Adrenal gland (tissue), 5 donors: ENCODE data around the gene CAPRIN2.

Experiments
- POLR2A ChIP-seq, 2 donors: fragments of 450-650 bp; IDR thresholded peaks; one replicate each; pipeline ENCODE4 v1.6.1; 2017; ENCODE audit warnings: antibody characterized with exemption in 2 of 2, mild to moderate bottlenecking in 2 of 2, moderate library complexity in 1 of 2
- TF ChIP-seq, protein P1 (sequence below), 6 experiments: fragments of 450-650 bp in 4 of 6; fragments of 200-600 bp in 2 of 6; sonication (generic) in 1 of 6; IDR thresholded peaks; 1 replicate in 5 of 6; 2 replicates in 1 of 6; pipeline versions ENCODE4 v1.5.1 to v1.8.0; 2016 to 2021; ENCODE audit warnings: antibody characterized with exemption in 6 of 6, mild to moderate bottlenecking in 2 of 6, moderate library complexity in 1 of 6
- donor health status: DM: no; HTN: no; CAD: no.

DNA sequence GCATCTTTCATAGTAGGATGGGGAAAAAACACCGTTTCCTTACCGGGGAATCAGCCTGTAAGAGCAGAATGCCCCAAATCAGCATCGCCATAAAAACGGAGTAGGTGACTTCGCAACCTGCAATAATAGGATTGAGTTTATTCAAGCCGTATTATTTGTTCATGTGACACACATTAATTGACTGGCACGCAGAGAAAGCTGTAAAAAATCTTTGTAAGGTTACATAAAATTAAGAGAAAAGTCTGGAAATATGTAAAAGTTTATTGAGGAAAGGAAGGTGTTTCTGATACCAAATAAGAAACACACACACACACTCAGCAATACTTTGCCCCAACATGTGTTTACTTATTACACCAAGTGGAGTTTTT is 628 bp upstream of the CAPRIN2 start:
- TF ChIP-seq, protein P1, sequence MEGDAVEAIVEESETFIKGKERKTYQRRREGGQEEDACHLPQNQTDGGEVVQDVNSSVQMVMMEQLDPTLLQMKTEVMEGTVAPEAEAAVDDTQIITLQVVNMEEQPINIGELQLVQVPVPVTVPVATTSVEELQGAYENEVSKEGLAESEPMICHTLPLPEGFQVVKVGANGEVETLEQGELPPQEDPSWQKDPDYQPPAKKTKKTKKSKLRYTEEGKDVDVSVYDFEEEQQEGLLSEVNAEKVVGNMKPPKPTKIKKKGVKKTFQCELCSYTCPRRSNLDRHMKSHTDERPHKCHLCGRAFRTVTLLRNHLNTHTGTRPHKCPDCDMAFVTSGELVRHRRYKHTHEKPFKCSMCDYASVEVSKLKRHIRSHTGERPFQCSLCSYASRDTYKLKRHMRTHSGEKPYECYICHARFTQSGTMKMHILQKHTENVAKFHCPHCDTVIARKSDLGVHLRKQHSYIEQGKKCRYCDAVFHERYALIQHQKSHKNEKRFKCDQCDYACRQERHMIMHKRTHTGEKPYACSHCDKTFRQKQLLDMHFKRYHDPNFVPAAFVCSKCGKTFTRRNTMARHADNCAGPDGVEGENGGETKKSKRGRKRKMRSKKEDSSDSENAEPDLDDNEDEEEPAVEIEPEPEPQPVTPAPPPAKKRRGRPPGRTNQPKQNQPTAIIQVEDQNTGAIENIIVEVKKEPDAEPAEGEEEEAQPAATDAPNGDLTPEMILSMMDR (IDR thresholded peaks at IDR 0.05) = no peak
- no peak for TF ChIP-seq POLR2A (IDR thresholded peaks at IDR 0.05)
